GM06990 (cell line): ENCODE results near the gene HDAC11.

Experiments
- DNase-seq: peaks from one replicate; pipeline ENCODE4 v3.0.0-alpha.2; 2011; ENCODE audit not compliant: insufficient read length; ENCODE audit errors: extremely low read depth
- H3K27me3 ChIP-seq: replicated peaks from 2 replicates; pipeline ENCODE4 v1.6.0; 2011; ENCODE audit warnings: low read length; ENCODE audit not compliant: control insufficient read depth, insufficient read depth
- H3K36me3 ChIP-seq: 2 replicates; pipeline ENCODE4 v1.5.1; 2011; ENCODE audit warnings: low read length; ENCODE audit not compliant: control insufficient read depth, insufficient read depth
- H3K4me3 ChIP-seq: replicated peaks from 2 replicates; pipeline ENCODE4 v1.5.1; 2011; ENCODE audit warnings: low read depth, mild to moderate bottlenecking, control low read depth, low read length
- TF ChIP-seq, protein P1 (sequence below): IDR thresholded peaks from 2 replicates; pipeline ENCODE4 v1.5.1; 2011; ENCODE audit warnings: low read length, control low read depth, mild to moderate bottlenecking, inconsistent platforms; ENCODE audit not compliant: insufficient read depth, poor library complexity, severe bottlenecking

HDAC11 gene

DNA sequence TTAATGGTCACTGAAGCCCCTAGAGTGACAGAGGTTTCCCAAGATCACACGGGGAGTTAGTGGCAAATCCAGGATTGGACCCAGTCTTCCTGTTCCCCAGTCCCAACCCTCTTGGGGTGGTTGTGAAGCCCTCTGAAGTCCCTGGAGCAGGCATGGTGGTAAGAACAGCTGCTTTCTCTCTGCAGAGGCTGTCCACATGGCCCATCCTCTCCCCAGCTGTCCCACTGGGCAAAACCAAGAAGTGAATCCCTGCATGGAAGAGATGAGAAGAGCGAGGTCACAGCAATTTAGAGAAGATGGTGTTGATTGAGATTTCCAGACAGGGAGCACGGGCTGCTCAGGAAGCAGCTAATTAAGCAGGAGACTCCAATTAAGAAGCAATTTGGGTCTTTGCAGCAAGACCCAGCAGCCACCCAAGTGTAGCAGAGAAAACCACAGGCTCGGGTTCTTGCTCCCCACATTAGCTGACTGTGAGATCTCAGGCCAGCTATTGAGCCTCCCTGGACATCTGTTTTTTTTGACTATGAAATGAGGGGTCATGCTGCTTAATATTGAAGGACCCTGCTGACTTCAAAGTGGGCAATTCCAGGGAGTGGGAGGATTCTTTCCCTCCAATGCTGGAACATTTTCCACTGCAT is 14.8 kb upstream of the HDAC11 start:
- H3K36me3 ChIP-seq: no peaks in the 10 kb centered on the region
- no peaks in the 10 kb centered on the region for H3K27me3 ChIP-seq
- DNase-seq: no peak
- H3K4me3 ChIP-seq: no peak overlapping the region
- TF ChIP-seq, protein P1, sequence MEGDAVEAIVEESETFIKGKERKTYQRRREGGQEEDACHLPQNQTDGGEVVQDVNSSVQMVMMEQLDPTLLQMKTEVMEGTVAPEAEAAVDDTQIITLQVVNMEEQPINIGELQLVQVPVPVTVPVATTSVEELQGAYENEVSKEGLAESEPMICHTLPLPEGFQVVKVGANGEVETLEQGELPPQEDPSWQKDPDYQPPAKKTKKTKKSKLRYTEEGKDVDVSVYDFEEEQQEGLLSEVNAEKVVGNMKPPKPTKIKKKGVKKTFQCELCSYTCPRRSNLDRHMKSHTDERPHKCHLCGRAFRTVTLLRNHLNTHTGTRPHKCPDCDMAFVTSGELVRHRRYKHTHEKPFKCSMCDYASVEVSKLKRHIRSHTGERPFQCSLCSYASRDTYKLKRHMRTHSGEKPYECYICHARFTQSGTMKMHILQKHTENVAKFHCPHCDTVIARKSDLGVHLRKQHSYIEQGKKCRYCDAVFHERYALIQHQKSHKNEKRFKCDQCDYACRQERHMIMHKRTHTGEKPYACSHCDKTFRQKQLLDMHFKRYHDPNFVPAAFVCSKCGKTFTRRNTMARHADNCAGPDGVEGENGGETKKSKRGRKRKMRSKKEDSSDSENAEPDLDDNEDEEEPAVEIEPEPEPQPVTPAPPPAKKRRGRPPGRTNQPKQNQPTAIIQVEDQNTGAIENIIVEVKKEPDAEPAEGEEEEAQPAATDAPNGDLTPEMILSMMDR: no peak

GRCh38 chr3:13466781-13467180 is 13.3 kb upstream of the HDAC11 start:
- H3K4me3 ChIP-seq: no peak overlapping the region
- TF ChIP-seq, protein P1: no peak

GRCh38 chr3:13470894-13471574 is 9.1 kb upstream of the HDAC11 start:
- Histone ChIP-seq H3K36me3 (no peaks in the 10 kb centered on the region), H3K4me3 (no peak overlapping the region), H3K27me3 (no peaks in the 10 kb centered on the region; the same call in 1 of the 2 replicates)
- no peak for DNase-seq
- TF ChIP-seq, protein P1: no peak

More at GRCh38 chr3:13466781-13467180, 13.3 kb upstream of the HDAC11 start:
- Histone ChIP-seq H3K27me3 (no peaks in the 10 kb centered on the region), H3K36me3 (no peaks in the 10 kb centered on the region)
- no peak for DNase-seq

GRCh38 chr3:13472286-13472685 is 7.8 kb upstream of the HDAC11 start:
- Histone ChIP-seq H3K27me3 (no peaks in the 10 kb centered on the region; the same call in 1 of the 2 replicates), H3K4me3 (no peak overlapping the region), H3K36me3 (no peaks in the 10 kb centered on the region)
- TF ChIP-seq, protein P1: no peak
- no peak for DNase-seq

DNA sequence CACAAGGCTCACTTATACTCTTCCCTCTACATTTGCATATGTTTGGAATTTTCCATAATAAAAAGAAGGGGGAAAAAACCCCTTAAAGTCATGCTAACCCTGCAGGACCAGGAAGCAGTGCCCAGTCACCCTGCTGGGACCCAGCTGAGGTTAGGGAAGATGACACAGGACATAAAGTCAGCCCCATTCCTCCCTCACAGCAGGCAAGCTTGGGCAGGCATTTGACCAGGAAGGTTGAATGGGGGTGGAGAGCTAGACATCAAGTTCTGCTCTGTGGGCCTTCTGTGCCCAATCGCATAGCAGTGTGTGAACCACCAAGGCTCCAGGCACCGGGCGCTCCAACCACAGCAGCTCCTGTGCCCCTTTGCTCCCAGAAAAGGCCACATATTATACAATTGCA is 7.1 kb upstream of the HDAC11 start:
- TF ChIP-seq, protein P1: no peak
- no peak for DNase-seq
- H3K27me3 ChIP-seq: no peaks in the 10 kb centered on the region; the same call in 1 of the 2 replicates
- no peak overlapping the region for H3K4me3 ChIP-seq
- no peaks in the 10 kb centered on the region for H3K36me3 ChIP-seq

DNA sequence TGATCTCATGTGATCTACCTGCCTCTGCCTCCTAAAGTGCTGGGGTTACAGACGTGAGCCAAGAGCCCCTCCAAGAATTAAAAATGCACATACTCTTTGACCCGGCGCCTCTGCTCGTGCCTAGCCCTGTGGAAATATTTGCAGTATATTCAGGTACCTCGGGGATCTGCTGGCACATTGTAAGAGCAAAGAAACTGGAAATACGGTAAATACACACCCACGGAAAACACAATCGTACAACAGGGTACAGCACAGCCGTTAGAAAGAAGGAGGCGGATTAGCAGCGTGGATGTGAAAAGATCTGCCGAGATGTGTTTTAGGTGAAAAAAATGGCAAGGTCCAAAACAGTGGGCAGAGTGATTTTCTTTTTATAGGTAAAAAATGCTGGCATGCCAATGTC is 6.1 kb upstream of the HDAC11 start:
- no peaks in the 10 kb centered on the region; the same call in 1 of the 2 replicates for H3K27me3 ChIP-seq
- no peak overlapping the region for H3K4me3 ChIP-seq
- no peaks in the 10 kb centered on the region for H3K36me3 ChIP-seq
- TF ChIP-seq, protein P1: no peak
- no peak for DNase-seq
